AG04449 (cell line): ENCODE data around the gene C2CD2.

Experiments used
- CTCF ChIA-PET: fragments of 350-600 bp; formaldehyde crosslinking; extraction: SDS; loops from one replicate; lab custom pipeline; 2021; ENCODE audit warnings: antibody characterized with exemption; lab: Yijun Ruan, JAX
- POLR2A ChIA-PET: fragments of 400-600, 350-600 bp; formaldehyde crosslinking; extraction: SDS; loops from one replicate; lab custom pipeline; 2020; ENCODE audit warnings: antibody characterized with exemption, inconsistent platforms; lab: Yijun Ruan, JAX
- DNase-seq: peaks from one replicate; pipeline ENCODE4 v3.0.0-alpha.2; 2010; ENCODE audit warnings: low read depth, low spot score
- H3K4me3 ChIP-seq: 2 replicates; pipeline ENCODE4 v1.5.1; 2011; ENCODE audit warnings: low read depth, mild to moderate bottlenecking, control low read depth, low read length
- CTCF ChIP-seq: IDR thresholded peaks from one replicate; pipeline ENCODE4 v1.5.1; 2011; ENCODE audit warnings: mild to moderate bottlenecking, moderate library complexity, low read length, control low read depth, inconsistent platforms; ENCODE audit not compliant: insufficient read depth; ENCODE audit errors: missing control alignments

C2CD2 gene

GRCh38 chr21:41857771-41858300 lies 96.0 kb downstream of the C2CD2 start:
- ChIA-PET POLR2A (no interaction called here), CTCF (no interaction called here)
- no peak overlapping the region for H3K4me3 ChIP-seq
- DNase-seq = no peak
- no peak for TF ChIP-seq CTCF

GRCh38 chr21:41856572-41856971 lies 97.2 kb downstream of the C2CD2 start:
- TF ChIP-seq CTCF = no peak
- H3K4me3 ChIP-seq = no peak overlapping the region
- DNase-seq = no peak
- POLR2A ChIA-PET = no interaction called here
- CTCF ChIA-PET = no interaction called here

- CTCF ChIA-PET = no interaction called here
- TF ChIP-seq CTCF = no peak
Measured at GRCh38 chr21:41854426-41854995, 99.3 kb downstream of the C2CD2 start.

GRCh38 chr21:41852929-41853320 lies 100.9 kb downstream of the C2CD2 start:
- POLR2A ChIA-PET = no interaction called here
- TF ChIP-seq CTCF = no peak
- DNase-seq = no peak
- CTCF ChIA-PET = interaction anchor here (1.2 kb wide), 1 partner anchor 12 kb away, joined by 5 read pairs; no protein-coding TSS in a partner anchor
- no peak overlapping the region for H3K4me3 ChIP-seq

More at GRCh38 chr21:41854426-41854995, 99.3 kb downstream of the C2CD2 start:
- POLR2A ChIA-PET = no interaction called here
- no peak overlapping the region for H3K4me3 ChIP-seq
- no peak for DNase-seq

GRCh38 chr21:41852151-41852928 lies 101.5 kb downstream of the C2CD2 start:
- ChIA-PET POLR2A (no interaction called here), CTCF (interaction anchor here (1.2 kb wide), 1 partner anchor 12 kb away, joined by 5 read pairs; no protein-coding TSS in a partner anchor)
- no peak overlapping the region for H3K4me3 ChIP-seq
- no peak for TF ChIP-seq CTCF
- DNase-seq = no peak

GRCh38 chr21:41851090-41851790 lies 102.6 kb downstream of the C2CD2 start:
- H3K4me3 ChIP-seq = no peak overlapping the region
- POLR2A ChIA-PET = no interaction called here
- CTCF ChIA-PET = no interaction called here
- no peak for TF ChIP-seq CTCF
- DNase-seq = no peak
